NK-92 treated with Interleukin-12 subunit alpha and Interleukin-12 subunit beta, amount 100 ng/mL, for 24 hours (cell line): Measurements from ENCODE around the gene GPR132.
"Not testable (repeated sequence)": the region's sequence is repeated elsewhere in the genome, so short reads cannot be mapped to it uniquely, and the experiment has no call there.

Source experiments
- DNase-seq: peaks from one replicate; lab custom pipeline; 2025; lab: John Stamatoyannopoulos, UW

Gene GPR132

GRCh38 chr14:105075379-105076295, 10.4 kb upstream of the GPR132 start:
- DNase-seq: no peak

DNA sequence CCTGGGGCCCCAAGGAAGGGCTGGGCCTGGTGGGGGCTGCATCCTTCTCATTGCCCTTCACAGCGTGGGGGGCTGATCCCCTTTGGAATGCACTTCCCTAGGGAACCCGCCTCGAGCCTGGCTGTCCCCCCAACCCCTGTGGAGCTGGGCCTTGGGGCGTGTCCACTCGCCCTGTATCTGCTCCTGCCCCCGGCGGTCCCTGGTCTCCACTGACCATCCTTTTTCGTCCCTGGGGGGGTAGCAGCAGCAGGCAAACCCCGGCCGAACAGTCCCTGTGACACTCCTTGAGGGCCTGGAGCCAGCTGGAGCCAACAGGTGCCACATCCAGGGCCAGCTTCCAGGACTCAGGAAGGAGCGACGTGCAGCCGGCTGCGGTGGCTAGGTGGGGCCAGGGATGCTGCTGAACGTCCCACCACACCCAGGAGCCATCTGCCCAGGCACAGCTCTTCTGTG, 9.4 kb upstream of the GPR132 start:
- DNase-seq: no peak

GRCh38 chr14:105073720-105074600, 8.7 kb upstream of the GPR132 start:
- DNase-seq: no peak

GRCh38 chr14:105072892-105073719, 7.9 kb upstream of the GPR132 start:
- no peak for DNase-seq

- no peak for DNase-seq
Measured at GRCh38 chr14:105072381-105072861, 7.2 kb upstream of the GPR132 start.

DNA sequence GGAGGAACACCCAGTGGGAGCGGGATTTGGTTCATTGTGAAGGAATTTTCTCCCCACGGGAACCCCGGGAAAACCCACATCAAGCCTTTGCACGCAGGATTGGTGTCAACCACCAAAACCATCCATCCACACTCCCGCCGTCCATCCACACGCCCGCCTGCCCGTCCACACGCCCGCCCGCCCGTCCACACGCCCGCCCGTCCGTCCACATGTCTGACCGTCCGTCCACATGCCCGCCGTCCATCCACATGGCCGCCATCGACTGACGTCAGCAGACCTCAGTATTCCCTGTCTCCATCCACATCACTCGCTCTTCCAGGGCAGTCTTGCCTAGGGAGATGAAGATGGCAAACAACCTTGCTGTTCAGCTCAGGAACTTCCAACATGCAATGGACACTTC, 6.7 kb upstream of the GPR132 start:
- no peak for DNase-seq

GRCh38 chr14:105071326-105071725, 6.1 kb upstream of the GPR132 start:
- DNase-seq: no peak

DNA sequence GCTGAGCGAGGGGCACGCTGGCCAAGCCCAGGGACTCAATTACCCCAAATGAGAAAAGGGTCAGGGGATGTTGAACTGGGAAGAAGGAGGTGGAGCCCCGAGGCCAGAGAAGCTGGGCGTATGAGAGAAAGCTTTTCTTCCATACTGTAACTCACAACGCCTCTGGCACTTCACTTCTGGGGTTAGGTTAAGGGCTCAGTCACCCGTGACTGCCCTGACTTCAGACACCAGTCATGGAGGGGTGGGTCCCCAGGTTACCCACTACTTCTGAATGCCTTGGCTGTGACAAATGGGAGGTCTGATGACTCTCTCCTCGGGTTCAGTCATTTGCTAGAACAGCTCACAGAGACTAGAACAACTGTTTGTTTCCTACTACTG, 5.5 kb upstream of the GPR132 start:
- no peak for DNase-seq

DNA sequence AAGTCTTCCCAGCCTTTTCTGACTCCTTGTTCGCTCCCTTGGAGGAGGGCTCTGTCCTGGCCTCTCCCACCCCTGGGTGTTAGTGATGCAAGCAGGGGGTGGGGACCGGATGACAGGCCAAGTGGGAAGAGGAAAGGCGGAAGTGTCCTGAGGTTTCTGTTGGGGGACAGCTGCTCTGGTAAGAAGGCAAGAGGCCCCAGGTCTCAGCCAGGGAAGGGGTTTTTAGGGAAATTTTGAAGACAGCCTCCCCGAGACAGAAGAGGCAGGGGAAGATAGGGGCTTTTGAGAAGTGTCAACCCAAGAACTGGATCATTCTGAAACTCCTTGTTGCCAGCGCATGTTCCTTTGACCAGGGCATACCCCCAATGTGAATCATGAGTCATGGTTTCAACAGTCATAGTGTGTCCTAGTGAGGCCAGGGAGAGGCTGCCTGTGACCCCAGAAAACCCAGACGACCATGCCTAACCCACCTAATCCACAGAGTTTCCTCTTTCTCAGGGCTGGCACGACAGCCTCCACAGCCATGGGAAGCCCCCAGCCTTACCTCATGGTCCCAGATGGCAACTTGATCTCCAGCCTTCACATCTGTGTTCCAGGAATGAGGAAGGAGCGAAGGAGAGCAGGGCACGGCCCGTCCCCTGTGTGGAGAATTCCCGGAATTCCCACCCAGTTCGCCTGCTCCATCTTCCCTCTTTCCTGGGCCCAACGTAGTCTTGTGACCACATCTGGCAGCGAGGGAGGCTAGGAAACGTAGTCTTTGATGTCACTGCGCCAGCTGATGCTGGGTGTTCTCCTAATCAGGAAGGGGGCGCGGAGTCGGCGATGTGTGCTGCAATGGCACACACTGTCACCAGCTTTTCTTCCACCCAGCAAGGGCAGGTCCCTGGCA, 4.9 kb upstream of the GPR132 start:
- DNase-seq: no peak

DNA sequence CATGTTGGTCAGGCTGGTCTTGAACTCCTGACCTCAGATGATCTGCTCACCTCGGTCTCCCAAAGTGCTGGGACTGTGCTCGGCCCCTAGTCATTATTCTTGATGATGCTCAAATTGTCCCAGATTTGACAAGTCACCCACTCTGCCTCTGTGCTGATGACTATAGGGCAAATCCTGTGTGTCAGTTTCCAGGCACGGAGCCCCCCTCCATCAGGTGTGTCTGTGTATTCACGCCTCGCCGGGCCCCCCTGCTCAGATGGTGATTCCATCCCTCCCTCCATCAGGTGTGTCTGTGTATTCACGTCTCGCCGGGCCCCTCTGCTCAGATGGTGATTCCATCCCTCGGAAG, 4.3 kb upstream of the GPR132 start:
- no peak for DNase-seq

DNA sequence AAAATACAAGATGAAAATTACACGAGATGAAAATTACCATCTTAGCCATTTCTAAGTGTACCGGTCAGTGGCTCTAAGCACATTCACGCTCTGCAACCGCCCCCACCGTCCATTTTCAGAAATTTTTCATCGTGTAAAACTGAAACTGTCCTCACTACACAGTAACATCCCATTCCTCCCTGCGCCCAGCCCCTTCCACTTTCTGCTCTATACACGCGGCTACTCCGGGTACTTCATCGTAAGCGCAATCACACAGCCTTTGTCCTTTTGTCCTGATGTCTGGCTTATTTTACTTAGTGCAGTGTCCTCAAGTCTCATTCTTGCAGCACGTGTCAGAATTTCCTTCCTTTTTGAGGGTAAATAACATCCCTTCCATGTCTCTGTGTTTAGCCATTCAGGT, 3.6 kb upstream of the GPR132 start:
- no peak for DNase-seq

GRCh38 chr14:105067969-105068301, 2.7 kb upstream of the GPR132 start:
- no peak for DNase-seq

GRCh38 chr14:105067140-105067968, 2.1 kb upstream of the GPR132 start:
- peak; percentile 34 for DNase-seq

DNA sequence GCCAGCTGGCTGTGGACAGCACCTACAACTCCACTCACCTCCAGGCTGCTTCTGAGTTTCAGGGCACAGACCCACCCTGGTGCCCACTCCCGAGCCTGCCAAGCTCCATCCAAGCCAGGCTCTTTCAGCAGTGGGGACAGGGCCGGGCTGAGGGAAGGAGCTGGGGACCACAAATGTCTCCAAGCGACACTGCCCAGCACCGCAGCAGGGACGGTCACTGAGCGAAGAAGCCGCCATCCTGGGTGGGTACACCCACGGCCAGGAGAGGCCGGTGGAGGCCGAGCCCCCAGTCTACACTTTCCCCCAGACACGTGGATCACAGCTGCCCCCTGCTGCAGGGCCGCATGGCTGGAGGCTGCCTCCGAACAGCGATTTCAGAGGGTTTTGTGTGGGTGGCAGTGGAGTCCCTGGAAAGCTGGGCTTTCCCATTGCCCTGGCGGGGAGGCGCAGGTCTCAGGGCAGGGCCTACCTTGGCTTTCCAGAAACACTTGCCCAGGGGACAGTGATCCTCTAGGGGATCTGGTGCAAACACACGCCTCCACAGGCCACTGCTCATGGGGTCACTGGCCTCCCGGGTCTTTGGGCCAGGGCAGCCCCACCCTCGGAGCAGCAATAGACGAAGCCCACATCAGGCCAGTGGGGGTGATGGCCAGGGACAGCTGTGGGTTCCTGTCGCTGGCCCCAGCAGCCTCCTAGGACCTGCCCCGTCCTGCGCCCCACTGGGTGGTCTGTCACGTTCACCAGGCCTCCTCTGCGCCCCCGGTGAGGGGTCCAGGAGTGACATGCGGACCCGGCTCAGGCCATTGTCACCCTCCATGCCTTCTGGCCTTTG, 1.2 kb upstream of the GPR132 start:
- no peak for DNase-seq

- no peak for DNase-seq
Measured at GRCh38 chr14:105064721-105065143, 498 bp downstream of the GPR132 start.

GRCh38 chr14:105064001-105064400, 1.2 kb downstream of the GPR132 start:
- no peak for DNase-seq

GRCh38 chr14:105063506-105063905, 1.7 kb downstream of the GPR132 start:
- not testable (repeated sequence) for DNase-seq

DNA sequence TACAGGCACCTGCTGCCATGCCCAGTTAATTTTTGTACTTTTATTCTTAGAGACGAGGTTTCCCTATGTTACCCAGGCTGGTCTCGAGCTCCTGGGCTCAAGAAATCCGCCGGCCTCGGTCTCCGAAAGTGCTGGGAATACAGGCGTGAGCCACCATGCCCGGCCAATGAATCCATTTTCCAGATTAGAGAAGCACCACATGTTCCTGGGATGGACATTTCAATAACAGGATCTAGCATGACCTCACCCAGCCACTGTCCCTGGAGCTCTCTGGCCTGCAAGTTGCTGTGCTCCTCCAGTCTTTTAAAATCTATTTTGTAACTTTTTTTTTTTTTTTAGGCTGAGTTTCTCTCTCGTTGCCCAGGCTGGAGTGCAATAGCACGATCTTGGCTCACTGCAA, 2.2 kb downstream of the GPR132 start:
- no peak for DNase-seq

DNA sequence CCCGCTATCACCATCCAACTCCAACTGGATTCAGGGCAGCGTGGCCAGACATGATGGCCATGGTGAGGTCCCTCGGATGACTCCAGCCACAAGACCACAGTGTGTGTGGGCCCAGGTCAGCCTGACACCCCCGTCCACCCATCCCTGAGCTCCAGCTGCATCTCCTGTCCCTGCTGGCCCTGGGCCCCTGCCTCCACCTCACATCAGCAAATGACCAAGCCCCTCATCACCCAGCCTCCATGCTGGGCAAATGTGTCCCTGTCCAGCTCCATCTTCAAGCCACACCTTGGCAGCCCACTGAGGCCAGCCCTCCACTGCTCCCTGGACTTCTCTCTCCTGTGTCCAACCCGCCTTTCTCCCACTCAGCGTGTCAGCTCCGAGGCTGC, 3.2 kb downstream of the GPR132 start:
- no peak for DNase-seq
